NCI-H1048 (cell line): ENCODE results near the gene HARS1.
"Not testable (repeated sequence)": the region's sequence is repeated elsewhere in the genome, so short reads cannot be mapped to it uniquely, and the experiment has no call there.

Experiments used
- DNase-seq: peaks from one replicate; lab custom pipeline; 2025; lab: John Stamatoyannopoulos, UW

The HARS1 gene

DNA sequence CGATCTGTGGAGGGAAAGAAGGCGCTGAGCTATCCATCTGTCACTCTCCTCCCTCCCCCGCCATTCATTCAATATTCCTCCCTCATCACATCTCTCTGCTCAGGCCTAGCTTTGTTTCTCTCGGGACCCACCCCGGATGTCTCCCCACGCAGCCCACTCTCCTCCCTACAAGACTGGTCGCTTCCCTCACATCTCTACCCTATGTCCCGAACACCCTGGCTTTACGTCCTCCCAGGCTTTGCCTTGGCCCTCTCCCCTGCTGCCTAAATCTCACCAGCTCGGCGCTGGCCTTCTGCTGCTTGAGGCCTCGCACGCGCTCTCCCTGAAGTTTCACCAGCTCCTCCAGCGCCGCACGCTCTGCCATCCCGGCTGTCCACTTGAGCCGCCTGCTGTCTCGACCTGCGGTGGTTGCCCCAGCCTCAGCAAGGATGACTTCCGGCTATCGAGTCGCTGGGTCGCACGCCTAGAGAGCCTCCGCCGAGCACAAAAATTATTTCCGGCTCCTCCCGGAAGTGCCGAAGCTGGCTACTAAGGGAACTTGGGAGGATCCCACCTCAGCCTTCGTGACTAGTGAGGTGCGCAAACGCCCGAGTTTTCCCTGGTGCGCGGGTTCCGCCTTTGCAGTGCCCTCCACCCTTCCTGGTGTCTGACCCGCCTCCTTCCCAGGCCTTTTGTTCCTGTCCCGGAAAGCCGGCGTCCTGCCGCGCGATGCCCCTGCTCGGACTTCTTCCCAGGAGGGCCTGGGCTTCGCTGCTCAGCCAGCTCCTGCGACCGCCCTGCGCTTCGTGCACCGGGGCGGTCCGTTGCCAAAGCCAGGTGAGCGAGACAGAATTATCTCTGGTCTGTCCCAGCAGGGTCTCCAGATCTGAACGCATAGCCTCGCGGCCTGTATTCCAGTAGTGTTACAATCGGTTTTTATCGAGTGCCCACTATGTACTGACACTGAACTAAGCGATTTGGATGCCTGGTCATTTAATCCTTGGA lies at the start of gene HARS1, which contains the start of gene HARS2:
TSS of gene HARS1 (minus strand) at position 430 of the 984 bp plus-strand sequence. CDS start at position 364, 66 bp downstream.
TSS of gene HARS2 (plus strand) at position 515 of the 984 bp plus-strand sequence. CDS start at position 709, 194 bp downstream.
- DNase-seq, result peak; percentile 89

DNA sequence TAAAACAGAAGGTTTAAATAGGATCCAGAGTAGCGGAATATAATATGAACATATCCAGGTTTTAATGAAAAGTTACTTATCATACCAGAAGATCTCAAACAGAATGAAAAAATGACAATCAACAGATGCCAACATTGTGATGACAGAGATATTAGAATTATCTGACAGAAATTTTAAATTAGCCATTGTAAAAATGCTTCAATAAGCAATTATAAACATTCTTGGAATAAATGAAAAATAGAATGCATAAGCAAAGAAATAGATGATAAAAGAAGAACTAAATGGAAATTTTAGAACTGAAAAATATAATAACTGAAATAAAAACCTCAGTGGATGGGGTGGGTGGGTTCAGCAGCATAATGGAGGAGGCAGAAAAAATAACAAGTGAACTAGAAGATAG lies 46.3 kb upstream of the HARS1 start:
- no peak for DNase-seq

GRCh38 chr5:140734354-140734753 lies 43.2 kb upstream of the HARS1 start:
- DNase-seq, result no peak

GRCh38 chr5:140733098-140733497 lies 41.9 kb upstream of the HARS1 start:
- no peak for DNase-seq

DNA sequence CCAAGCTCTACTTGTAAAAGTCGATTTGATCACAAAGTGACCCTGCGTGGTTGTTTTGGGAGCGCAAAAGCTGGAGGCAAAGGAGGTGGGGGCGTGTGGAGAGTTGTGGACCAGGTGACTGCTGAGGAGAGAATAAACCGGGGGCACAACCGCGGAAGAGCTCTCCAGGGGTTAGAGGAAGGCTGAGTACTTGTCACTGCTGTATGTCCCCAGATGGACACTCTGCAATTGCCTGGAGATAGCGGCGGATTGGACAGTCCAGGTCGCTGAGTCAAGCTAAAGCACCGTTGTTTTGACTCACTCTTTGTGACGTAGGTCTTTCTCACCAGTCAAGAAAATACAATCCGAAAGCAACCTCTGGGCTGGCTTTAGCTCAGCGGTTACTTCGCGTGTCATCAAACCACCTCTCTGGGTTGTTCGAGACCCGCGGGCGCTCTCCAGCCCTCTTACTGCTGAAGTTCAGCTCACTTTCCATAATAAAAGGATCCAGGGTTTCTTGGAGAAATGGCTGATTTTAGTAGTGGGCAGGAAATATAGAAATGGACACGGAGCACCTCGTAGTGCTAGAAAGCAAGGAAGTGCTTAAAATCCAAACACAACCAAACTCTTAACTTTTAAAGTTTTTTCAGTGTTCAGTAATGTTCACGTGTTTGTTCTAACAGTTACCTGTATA lies 34.8 kb upstream of the HARS1 start:
- no peak for DNase-seq

- DNase-seq, result not testable (repeated sequence)
Observed at GRCh38 chr5:140721395-140721794, 30.2 kb upstream of the HARS1 start.

GRCh38 chr5:140720738-140721137 lies 29.6 kb upstream of the HARS1 start:
- not testable (repeated sequence) for DNase-seq

DNA sequence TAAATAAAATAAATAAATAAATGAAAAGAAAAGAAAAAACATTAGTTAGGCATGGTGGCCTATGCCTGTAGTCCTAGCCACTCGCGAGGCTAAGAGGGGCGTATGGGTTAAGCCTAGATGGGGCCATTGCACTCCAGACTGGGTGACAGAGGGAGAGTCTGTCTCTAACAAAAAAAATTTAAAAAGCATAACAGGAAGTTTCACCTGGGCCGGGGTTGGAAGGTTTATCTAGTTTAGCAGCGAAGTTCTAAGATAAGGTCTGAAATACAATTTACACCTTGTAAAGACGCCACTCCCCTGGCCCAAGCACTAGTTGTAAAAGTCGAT lies 27.1 kb upstream of the HARS1 start:
- DNase-seq, result no peak

GRCh38 chr5:140716238-140716637 lies 25.1 kb upstream of the HARS1 start:
- DNase-seq, result not testable (repeated sequence)

- DNase-seq, result no peak
Observed at GRCh38 chr5:140713562-140714094, 22.5 kb upstream of the HARS1 start.

- DNase-seq, result no peak
Observed at GRCh38 chr5:140711794-140712193, 20.6 kb upstream of the HARS1 start.

DNA sequence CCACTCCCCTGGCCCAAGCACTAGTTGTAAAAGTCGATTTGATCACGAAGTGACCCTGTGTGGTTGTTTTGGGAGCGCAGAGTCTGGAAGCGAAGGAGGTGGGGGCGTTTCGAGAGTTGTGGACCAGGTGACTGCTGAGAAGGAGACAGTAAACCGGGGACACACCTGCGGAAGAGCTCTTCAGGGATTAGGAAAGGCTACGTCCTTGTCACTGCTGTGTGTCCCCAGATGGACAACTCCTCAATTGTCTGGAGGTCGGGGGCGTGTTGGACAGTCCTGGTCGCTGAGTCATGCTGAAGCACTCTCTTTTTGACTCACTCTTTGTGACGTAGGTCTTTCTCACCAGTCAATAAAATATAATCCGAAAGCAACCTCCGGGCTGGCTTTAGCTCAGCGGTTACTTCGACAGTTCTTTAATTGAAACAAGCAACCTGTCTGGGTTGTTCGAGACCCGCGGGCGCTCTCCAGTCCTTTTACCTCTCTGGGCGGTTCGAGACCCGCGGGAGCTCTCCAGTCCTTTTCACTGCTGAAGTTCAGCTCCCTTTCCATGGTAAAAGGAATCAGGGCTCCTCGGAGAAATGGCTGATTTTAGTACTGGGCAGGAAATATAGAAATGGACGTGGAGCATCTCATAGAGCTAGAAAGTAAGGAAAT lies 19.9 kb upstream of the HARS1 start:
- no peak for DNase-seq

DNA sequence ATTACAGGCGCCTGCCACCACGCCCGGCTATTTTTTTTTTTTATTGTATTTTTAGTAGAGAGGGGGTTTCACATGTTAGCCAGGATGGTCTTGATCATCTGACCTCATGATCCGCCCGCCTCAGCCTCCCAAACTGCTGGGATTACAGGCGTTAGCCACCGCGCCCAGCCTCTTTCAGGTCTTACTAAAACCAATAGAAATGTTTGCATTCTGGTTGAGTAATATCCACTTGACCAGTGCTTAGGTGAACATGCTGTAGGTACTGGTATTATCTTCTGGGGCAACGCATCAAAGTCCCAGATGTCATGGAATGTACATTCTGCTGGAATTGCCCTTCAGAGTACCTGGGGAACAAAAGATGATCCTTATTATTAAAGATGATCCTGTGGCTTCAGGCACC lies 17.6 kb upstream of the HARS1 start:
- DNase-seq, result not testable (repeated sequence)

DNA sequence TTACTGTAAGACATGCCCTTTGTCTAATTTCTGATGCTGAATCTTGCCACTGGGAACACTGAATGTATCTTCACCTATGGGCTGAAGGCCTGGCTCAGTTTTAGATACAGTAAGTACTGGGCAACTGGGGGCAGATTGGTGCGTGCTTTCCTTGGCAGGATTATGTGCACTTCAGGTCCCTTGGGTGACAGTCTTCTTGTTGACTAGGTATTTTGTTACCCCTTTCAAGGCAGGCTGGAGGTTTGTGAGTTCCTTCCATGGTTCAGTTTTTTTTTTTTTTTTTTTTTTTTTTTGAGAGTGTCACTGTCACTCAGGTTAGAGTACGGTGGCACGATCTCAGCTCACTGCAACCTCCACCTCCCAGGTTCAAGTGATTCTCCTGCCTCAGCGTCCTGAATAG lies 16.6 kb upstream of the HARS1 start:
- DNase-seq, result no peak

- DNase-seq, result peak; percentile 86
Observed at GRCh38 chr5:140700177-140701144, 9.3 kb upstream of the HARS1 start, which contains the start of gene ZMAT2. Gene ZMAT2 (plus strand): TSS chr5:140700447. CDS start chr5:140700461, 14 bp downstream.

DNA sequence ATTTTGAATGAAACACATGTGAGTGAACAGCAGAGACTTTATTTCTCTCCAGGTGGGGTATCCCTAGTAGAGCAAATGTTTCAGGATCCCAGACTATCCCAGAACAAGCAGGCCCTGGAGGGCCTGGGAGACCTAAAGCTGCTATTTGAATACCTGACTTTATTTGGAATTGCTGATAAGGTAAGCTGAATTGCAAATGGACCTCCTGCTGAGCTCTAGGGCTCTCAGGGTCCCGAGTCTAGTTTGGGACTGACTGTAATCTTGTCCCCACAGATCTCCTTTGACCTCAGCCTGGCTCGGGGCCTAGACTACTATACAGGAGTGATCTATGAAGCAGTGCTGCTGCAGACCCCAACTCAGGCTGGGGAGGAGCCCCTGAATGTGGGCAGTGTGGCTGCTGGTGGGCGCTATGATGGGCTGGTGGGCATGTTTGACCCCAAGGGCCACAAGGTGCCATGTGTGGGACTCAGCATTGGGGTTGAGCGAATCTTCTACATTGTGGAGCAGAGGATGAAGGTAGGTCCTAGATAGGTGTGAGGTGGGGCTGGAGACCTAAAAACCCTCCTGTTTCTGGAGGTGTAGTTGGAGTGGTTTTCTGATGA lies 5.8 kb upstream of the HARS1 start:
- DNase-seq, result no peak

GRCh38 chr5:140694276-140694675 lies 3.1 kb upstream of the HARS1 start:
- no peak for DNase-seq

DNA sequence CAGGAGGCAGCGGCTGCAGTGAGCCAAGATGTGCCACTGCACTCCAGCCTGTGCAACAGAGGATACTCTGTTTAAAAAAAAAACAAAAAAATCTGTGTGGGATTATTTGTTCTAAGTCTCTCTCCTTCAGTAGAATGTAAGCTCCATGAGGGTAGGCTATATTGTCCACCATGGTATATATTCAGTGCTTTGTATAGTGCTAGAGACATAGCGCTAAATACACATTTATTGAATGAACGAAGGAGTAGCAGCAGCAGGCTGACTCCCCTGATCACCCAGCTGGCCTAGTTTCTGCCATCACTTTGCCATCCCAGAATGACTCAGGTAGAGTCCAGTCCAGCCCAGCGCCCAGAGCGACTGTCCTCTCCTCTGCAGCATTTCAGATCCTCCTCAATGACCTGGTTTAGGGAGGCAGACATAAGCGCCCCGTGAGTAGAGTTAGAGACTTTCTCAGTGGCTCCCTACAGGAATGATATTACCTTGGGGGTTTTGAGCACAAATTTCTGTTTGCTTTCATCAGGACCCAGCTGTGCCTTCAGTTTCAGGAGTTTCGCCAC lies 716 bp downstream of the HARS1 start:
- no peak for DNase-seq

DNA sequence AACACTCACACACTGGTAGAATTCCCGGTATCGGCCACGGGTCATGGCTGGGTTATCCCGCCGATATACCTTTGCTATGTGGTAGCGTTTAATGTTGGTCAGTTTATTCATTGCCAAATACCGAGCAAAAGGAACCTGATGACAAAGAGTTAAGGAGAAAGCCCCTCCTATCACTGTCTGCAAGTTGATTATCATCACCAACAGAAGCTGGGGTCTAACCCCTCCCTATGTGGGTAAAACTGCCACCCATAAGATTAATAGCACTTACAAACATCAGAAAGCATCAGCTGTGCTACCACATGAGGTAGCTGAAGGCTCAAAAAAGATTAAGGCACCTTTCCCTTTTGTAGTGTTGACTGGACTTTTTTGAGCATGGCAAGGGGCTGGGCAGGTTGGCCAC lies 12.2 kb downstream of the HARS1 start:
- no peak for DNase-seq

DNA sequence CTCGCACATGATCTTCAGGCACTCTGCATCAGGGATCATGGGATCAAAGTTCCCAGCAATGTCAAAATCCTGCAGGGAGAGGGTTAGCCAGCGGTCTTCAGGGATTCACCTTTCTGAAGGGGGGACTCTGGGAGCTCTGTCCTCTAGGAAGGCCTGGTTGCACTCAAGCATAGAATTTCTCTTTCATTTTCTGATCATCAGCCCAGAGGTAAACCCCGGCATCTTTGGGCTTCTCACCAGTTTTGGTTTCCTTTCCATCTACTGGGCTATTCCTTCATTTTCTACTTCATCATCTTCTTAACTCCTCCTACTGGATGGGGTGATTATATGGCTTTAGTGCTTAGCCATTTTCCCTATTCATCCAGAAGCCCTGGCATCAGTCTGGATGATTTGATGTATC lies 13.2 kb downstream of the HARS1 start:
- no peak for DNase-seq
